Fibroblast of pulmonary artery (primary cell): ENCODE data around the gene OSCAR.
A peak's percentile ranks its signal among the peaks of the same experiment; 100 is the strongest.

Source experiments
- DNase-seq: peaks from one replicate; pipeline ENCODE4 v3.0.0-alpha.2; 2010; ENCODE audit warnings: low read depth
- H3K4me3 ChIP-seq: replicated peaks from 2 replicates; pipeline ENCODE4 v1.5.1; 2011; ENCODE audit warnings: low read depth, mild to moderate bottlenecking, control low read depth, low read length, moderate library complexity
- CTCF ChIP-seq: IDR thresholded peaks from 2 replicates; pipeline ENCODE4 v1.5.1; 2011; ENCODE audit warnings: mild to moderate bottlenecking, control low read depth, low read length, inconsistent platforms; ENCODE audit errors: missing control alignments

The OSCAR gene

GRCh38 chr19:54125713-54126112 lies 25.1 kb upstream of the OSCAR start:
- DNase-seq = no peak
- no peak for TF ChIP-seq CTCF
- H3K4me3 ChIP-seq = no peak overlapping the region

- TF ChIP-seq CTCF = no peak
- no peak for DNase-seq
- no peak overlapping the region for H3K4me3 ChIP-seq
Measured at GRCh38 chr19:54124393-54124792, 23.8 kb upstream of the OSCAR start.

GRCh38 chr19:54123682-54124081 lies 23.1 kb upstream of the OSCAR start:
- no peak for DNase-seq
- H3K4me3 ChIP-seq = no peak overlapping the region
- TF ChIP-seq CTCF = no peak

- no peak for TF ChIP-seq CTCF
- no peak overlapping the region for H3K4me3 ChIP-seq
- no peak for DNase-seq
Measured at GRCh38 chr19:54121259-54121658, 20.7 kb upstream of the OSCAR start.

GRCh38 chr19:54115109-54116063 lies 14.8 kb upstream of the OSCAR start, which contains the start of the genes PRPF31 and TFPT:
TSS of gene PRPF31 (plus strand) at chr19:54115754. CDS start at chr19:54118279, 2,525 bp downstream.
TSS of gene TFPT (minus strand) at chr19:54115657. CDS start at chr19:54115269, 388 bp downstream.
- peak within 1 kb of the TSS; percentile 82 for H3K4me3 ChIP-seq
- no peak for TF ChIP-seq CTCF
- DNase-seq = peak; percentile 99

GRCh38 chr19:54114340-54115108 lies 13.9 kb upstream of the OSCAR start:
- H3K4me3 ChIP-seq = peak overlapping the region; percentile 82
- TF ChIP-seq CTCF = no peak
- DNase-seq = peak; percentile 42
